Stimulated activated CD4-positive, alpha-beta T cell treated with anti-CD3 and anti-CD28 coated beads, Interleukin-2, amount 100 ng/mL, for 48 hours (primary cell): Measurements from ENCODE around the gene PPP1R3C.
A peak's percentile ranks its signal among the peaks of the same experiment; 100 is the strongest.

ENCODE experiments used
- DNase-seq, 2 donors: peaks; one replicate each; pipeline ENCODE4 v3.0.0-alpha.2; 2020

PPP1R3C gene

GRCh38 chr10:91632671-91633550 lies at the start of gene PPP1R3C:
PPP1R3C (minus strand) TSS chr10:91633071; CDS start chr10:91632969, 102 bp downstream.
- peak; percentile 42 to 53 for DNase-seq

GRCh38 chr10:91681361-91682276 lies 48.7 kb upstream of the PPP1R3C start:
- DNase-seq, result no peak

- DNase-seq, result no peak
These were observed 47.6 kb upstream of the PPP1R3C start for GRCh38 chr10:91680487-91680886.

- DNase-seq, result no peak
These were observed 46.4 kb upstream of the PPP1R3C start for GRCh38 chr10:91679296-91679695.

GRCh38 chr10:91677911-91678310 lies 45.0 kb upstream of the PPP1R3C start:
- DNase-seq, result no peak

GRCh38 chr10:91672021-91672608 lies 39.2 kb upstream of the PPP1R3C start:
- no peak for DNase-seq

GRCh38 chr10:91668913-91669312 lies 36.0 kb upstream of the PPP1R3C start:
- DNase-seq, result no peak

GRCh38 chr10:91665842-91666241 lies 33.0 kb upstream of the PPP1R3C start:
- DNase-seq, result no peak

- no peak for DNase-seq
These were observed 31.6 kb upstream of the PPP1R3C start for GRCh38 chr10:91664426-91664825.

- no peak for DNase-seq
These were observed 30.1 kb upstream of the PPP1R3C start for GRCh38 chr10:91662993-91663392.

GRCh38 chr10:91653219-91653870 lies 20.5 kb upstream of the PPP1R3C start:
- DNase-seq, result no peak

- no peak for DNase-seq
These were observed 19.5 kb upstream of the PPP1R3C start for GRCh38 chr10:91652364-91652763.

- no peak for DNase-seq
These were observed 10.8 kb upstream of the PPP1R3C start for GRCh38 chr10:91643700-91644099.

GRCh38 chr10:91642831-91643692 lies 10.2 kb upstream of the PPP1R3C start:
- no peak for DNase-seq

GRCh38 chr10:91636892-91637291 lies 4.0 kb upstream of the PPP1R3C start:
- DNase-seq, result no peak

- DNase-seq, result peak; percentile 36 to 46
These were observed 2.8 kb upstream of the PPP1R3C start for GRCh38 chr10:91635401-91636400.

- no peak for DNase-seq
These were observed 2.0 kb upstream of the PPP1R3C start for GRCh38 chr10:91634898-91635297.

GRCh38 chr10:91634246-91634645 lies 1.4 kb upstream of the PPP1R3C start:
- no peak for DNase-seq

- DNase-seq, result no peak
These were observed 2.2 kb downstream of the PPP1R3C start for GRCh38 chr10:91630625-91631024.
